ENCODE data around the gene PUS7. TPM values are rescaled to one million over a fixed set of nuclear protein-coding genes. Genes with fewer than 3 reads are reported as not detected.

Gene PUS7, protein sequence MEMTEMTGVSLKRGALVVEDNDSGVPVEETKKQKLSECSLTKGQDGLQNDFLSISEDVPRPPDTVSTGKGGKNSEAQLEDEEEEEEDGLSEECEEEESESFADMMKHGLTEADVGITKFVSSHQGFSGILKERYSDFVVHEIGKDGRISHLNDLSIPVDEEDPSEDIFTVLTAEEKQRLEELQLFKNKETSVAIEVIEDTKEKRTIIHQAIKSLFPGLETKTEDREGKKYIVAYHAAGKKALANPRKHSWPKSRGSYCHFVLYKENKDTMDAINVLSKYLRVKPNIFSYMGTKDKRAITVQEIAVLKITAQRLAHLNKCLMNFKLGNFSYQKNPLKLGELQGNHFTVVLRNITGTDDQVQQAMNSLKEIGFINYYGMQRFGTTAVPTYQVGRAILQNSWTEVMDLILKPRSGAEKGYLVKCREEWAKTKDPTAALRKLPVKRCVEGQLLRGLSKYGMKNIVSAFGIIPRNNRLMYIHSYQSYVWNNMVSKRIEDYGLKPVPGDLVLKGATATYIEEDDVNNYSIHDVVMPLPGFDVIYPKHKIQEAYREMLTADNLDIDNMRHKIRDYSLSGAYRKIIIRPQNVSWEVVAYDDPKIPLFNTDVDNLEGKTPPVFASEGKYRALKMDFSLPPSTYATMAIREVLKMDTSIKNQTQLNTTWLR
- polyA plus RNA-seq (2013, experiment 1 of 2): 13.8 TPM
- polyA plus RNA-seq (2013, experiment 2 of 2): 13.2 TPM

DNA sequence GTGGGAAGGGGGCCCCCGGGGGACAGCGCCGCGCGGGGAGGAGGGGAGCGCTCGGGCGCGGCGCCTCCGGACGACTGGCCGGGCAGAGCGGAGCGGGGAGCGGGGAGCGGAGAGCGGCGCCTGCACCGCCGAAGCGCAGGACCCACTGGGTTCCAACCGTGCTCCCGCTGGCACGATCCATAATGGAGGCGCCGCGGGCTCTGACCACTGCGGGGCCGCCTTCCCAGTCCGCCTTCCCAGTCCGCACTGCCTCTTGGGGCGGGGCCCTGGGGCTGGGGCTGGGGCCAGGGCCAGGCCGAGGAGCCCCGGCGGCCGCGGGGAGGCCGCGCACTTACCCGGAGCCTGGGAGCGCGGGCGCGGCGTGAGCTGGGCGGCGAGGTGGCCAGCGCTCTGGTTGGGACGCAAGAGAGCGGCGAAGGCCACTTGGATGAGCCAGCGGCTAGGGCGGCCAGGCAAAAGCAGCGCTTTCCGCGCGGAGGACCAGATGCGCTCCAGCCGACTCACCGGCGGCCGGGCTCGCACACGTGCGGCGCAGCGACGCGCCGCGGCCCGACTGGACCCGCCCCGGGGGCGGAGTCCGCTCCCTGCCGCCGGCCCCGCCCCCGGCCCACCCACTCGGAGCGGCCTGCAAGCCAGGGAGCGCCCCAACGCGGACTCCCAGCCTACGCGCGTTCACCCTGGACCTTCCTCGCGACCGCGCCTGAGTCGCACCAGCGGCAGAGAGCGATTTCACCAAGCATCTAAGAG lies at the start of gene PUS7:
PUS7 (minus strand) TSS at position 555 of the 747 bp plus-strand sequence. CDS start 13,759 bp downstream, outside the sequence.
- DNase-seq (ENCODE audit: low spot score): peak; percentile 86
- peaks cover 0 to 6% of the 10 kb centered on the region in 2 donors for H3K9me3 ChIP-seq (replicated peaks in 1 of 2; ENCODE audit: control insufficient read depth in 2 of 2, insufficient read depth in 1 of 2, low read depth in 1 of 2, low read length in 2 of 2)
- peak within 1 kb of the TSS; percentile 94 for H3K14ac ChIP-seq (ENCODE audit: low read length)
- peak within 1 kb of the TSS; percentile 86 for H3K27ac ChIP-seq (replicated peaks; ENCODE audit: low read length)
- peak within 1 kb of the TSS; percentile 58 for H2AK5ac ChIP-seq (ENCODE audit: low read depth, low read length)
- H3K4me2 ChIP-seq (ENCODE audit: insufficient read depth, low read length, poor library complexity, severe bottlenecking): peak within 1 kb of the TSS; percentile 76
- peak within 1 kb of the TSS; percentile 91 for H2AFZ ChIP-seq (ENCODE audit: low read length)
- H3K4me1 ChIP-seq (ENCODE audit: control insufficient read depth in 2 of 2, insufficient read depth in 1 of 2, low read depth in 1 of 2, low read length in 2 of 2): peaks cover 2% of the 10 kb centered on the region in 2 donors
- H3K18ac ChIP-seq (ENCODE audit: low read length): peak within 1 kb of the TSS; percentile 97
- H2BK15ac ChIP-seq (ENCODE audit: low read length): no peak within 1 kb of the TSS
- H3K23ac ChIP-seq (ENCODE audit: low read depth, low read length, poor library complexity): peak within 1 kb of the TSS; percentile 99
- H2BK12ac ChIP-seq (ENCODE audit: low read length): no peak within 1 kb of the TSS
- H3K9ac ChIP-seq (ENCODE audit: low read depth, low read length, poor library complexity): peak within 1 kb of the TSS; percentile 99
- no peak within 1 kb of the TSS for H2BK5ac ChIP-seq (ENCODE audit: low read length)
- peak within 1 kb of the TSS; percentile 71 to 91 for H3K4me3 ChIP-seq (ENCODE audit: low read length in 2 of 2)
- no CpG with 5 or more reads among the region's 96 CpGs for whole genome bisulfite sequencing, 2 donors (ENCODE audit: extremely low coverage in 2 of 2, insufficient read length in 2 of 2, insufficient replicate concordance in 1 of 2)
- H3K36me3 ChIP-seq (replicated peaks in 1 of 2; ENCODE audit: control insufficient read depth in 2 of 2, insufficient read depth in 2 of 2, low read length in 2 of 2): peaks cover 5 to 26% of the 10 kb centered on the region in 2 donors
- H3K79me1 ChIP-seq (ENCODE audit: low read depth, low read length): peaks cover 4% of the 10 kb centered on the region
- H4K8ac ChIP-seq (ENCODE audit: low read depth, low read length): peak within 1 kb of the TSS; percentile 86
- H3K27me3 ChIP-seq (ENCODE audit: control insufficient read depth in 3 of 3, insufficient read depth in 3 of 3, low read depth in 1 of 3, low read length in 3 of 3): no peaks in the 10 kb centered on the region
- H3K4ac ChIP-seq (ENCODE audit: low read length): no peak within 1 kb of the TSS
- no peak within 1 kb of the TSS for H2BK120ac ChIP-seq (ENCODE audit: low read depth, low read length)
- H4K91ac ChIP-seq (ENCODE audit: low read depth, low read length, poor library complexity): no peak within 1 kb of the TSS

DNA sequence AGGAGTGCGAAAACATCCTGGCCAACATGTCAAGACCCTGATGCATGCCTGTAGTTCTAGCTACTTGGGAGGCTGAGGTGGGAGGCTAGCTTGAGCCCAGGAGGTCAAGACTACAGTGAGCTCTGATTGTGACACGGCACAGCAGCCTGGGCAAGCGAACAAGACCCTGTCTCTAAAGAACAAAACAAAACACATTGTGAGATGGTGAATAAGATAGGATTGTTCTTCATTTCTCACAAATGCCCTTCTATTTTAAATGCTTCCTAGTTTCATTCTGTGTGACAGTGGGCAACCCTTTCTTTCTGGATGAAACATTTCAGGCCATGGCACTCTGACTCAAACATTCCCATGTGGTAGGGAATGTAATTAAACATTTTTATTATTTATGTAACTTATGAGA lies 45.8 kb upstream of the PUS7 start:
- H2BK15ac ChIP-seq (ENCODE audit: low read length): no peak overlapping the region
- no peak overlapping the region for H4K8ac ChIP-seq (ENCODE audit: low read depth, low read length)
- H2BK120ac ChIP-seq (ENCODE audit: low read depth, low read length): no peak overlapping the region
- no peak overlapping the region for H2BK5ac ChIP-seq (ENCODE audit: low read length)
- H3K27me3 ChIP-seq (ENCODE audit: control insufficient read depth in 3 of 3, insufficient read depth in 3 of 3, low read depth in 1 of 3, low read length in 3 of 3): no peaks in the 10 kb centered on the region
- H3K23ac ChIP-seq (ENCODE audit: low read depth, low read length, poor library complexity): no peak overlapping the region
- H3K4me3 ChIP-seq (ENCODE audit: low read length in 2 of 2): no peak overlapping the region
- H3K4me2 ChIP-seq (ENCODE audit: insufficient read depth, low read length, poor library complexity, severe bottlenecking): no peak overlapping the region
- no CpG with 5 or more reads among the region's 3 CpGs for WGBS, 2 donors (ENCODE audit: extremely low coverage in 2 of 2, insufficient read length in 2 of 2, insufficient replicate concordance in 1 of 2)
- no peak overlapping the region for H3K18ac ChIP-seq (ENCODE audit: low read length)
- no peak for DNase-seq (ENCODE audit: low spot score)
- H2AK5ac ChIP-seq (ENCODE audit: low read depth, low read length): no peak overlapping the region
- H2AFZ ChIP-seq (ENCODE audit: low read length): no peak overlapping the region
- H3K9ac ChIP-seq (ENCODE audit: low read depth, low read length, poor library complexity): no peak overlapping the region
- H3K14ac ChIP-seq (ENCODE audit: low read length): no peak overlapping the region
- no peak overlapping the region for H2BK12ac ChIP-seq (ENCODE audit: low read length)
- no peak overlapping the region for H3K27ac ChIP-seq (replicated peaks; ENCODE audit: low read length)
- no peak overlapping the region for H3K4ac ChIP-seq (ENCODE audit: low read length)
- no peaks in the 10 kb centered on the region for H3K4me1 ChIP-seq (ENCODE audit: control insufficient read depth in 2 of 2, insufficient read depth in 1 of 2, low read depth in 1 of 2, low read length in 2 of 2)
- no peaks in the 10 kb centered on the region for H3K9me3 ChIP-seq (replicated peaks in 1 of 2; ENCODE audit: control insufficient read depth in 2 of 2, insufficient read depth in 1 of 2, low read depth in 1 of 2, low read length in 2 of 2)
- H4K91ac ChIP-seq (ENCODE audit: low read depth, low read length, poor library complexity): no peak overlapping the region
- H3K79me1 ChIP-seq (ENCODE audit: low read depth, low read length): peaks cover 2% of the 10 kb centered on the region
- H3K36me3 ChIP-seq (replicated peaks in 1 of 2; ENCODE audit: control insufficient read depth in 2 of 2, insufficient read depth in 2 of 2, low read length in 2 of 2): peaks cover 10 to 63% of the 10 kb centered on the region in 2 donors

DNA sequence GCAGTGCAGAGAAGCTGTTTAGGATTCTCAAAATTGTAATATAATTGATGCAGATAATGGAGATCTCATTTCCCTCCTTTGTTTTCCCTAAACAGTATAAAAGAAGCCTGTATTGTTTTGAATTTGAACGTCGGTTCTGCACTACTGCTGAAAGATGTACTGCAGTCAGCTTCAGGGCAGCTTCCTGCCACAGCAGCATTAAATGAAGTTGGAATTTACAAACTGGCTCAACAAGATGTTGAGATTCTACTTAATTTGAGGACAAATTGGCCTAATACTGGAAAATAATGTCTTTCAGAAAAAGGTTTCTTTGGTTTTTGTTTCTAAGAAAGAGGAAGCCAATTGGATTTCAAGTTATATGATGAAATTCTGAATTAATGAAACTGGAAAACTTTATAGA lies 45.0 kb upstream of the PUS7 start:
- Histone ChIP-seq H3K4me1 (ENCODE audit: control insufficient read depth in 2 of 2, insufficient read depth in 1 of 2, low read depth in 1 of 2, low read length in 2 of 2) (no peaks in the 10 kb centered on the region), H2BK5ac (ENCODE audit: low read length) (no peak overlapping the region), H3K18ac (ENCODE audit: low read length) (no peak overlapping the region), H3K14ac (ENCODE audit: low read length) (no peak overlapping the region), H2AK5ac (ENCODE audit: low read depth, low read length) (no peak overlapping the region), H3K27me3 (ENCODE audit: control insufficient read depth in 3 of 3, insufficient read depth in 3 of 3, low read depth in 1 of 3, low read length in 3 of 3) (no peaks in the 10 kb centered on the region), H2BK15ac (ENCODE audit: low read length) (no peak overlapping the region), H3K36me3 (replicated peaks in 1 of 2; ENCODE audit: control insufficient read depth in 2 of 2, insufficient read depth in 2 of 2, low read length in 2 of 2) (peaks cover 10 to 71% of the 10 kb centered on the region in 2 donors), H3K9me3 (replicated peaks in 1 of 2; ENCODE audit: control insufficient read depth in 2 of 2, insufficient read depth in 1 of 2, low read depth in 1 of 2, low read length in 2 of 2) (no peaks in the 10 kb centered on the region), H4K8ac (ENCODE audit: low read depth, low read length) (no peak overlapping the region), H3K4me2 (ENCODE audit: insufficient read depth, low read length, poor library complexity, severe bottlenecking) (no peak overlapping the region), H3K27ac (replicated peaks; ENCODE audit: low read length) (no peak overlapping the region), H2BK120ac (ENCODE audit: low read depth, low read length) (no peak overlapping the region), H3K9ac (ENCODE audit: low read depth, low read length, poor library complexity) (no peak overlapping the region), H3K23ac (ENCODE audit: low read depth, low read length, poor library complexity) (no peak overlapping the region), H2BK12ac (ENCODE audit: low read length) (no peak overlapping the region), H3K4me3 (ENCODE audit: low read length in 2 of 2) (no peak overlapping the region), H3K4ac (ENCODE audit: low read length) (no peak overlapping the region), H3K79me1 (ENCODE audit: low read depth, low read length) (peaks cover 2% of the 10 kb centered on the region), H4K91ac (ENCODE audit: low read depth, low read length, poor library complexity) (no peak overlapping the region), H2AFZ (ENCODE audit: low read length) (no peak overlapping the region)
- WGBS, 2 donors (ENCODE audit: extremely low coverage in 2 of 2, insufficient read length in 2 of 2, insufficient replicate concordance in 1 of 2): no CpG with 5 or more reads among the region's 2 CpGs
- no peak for DNase-seq (ENCODE audit: low spot score)
